ENCODE measurements around the gene POLR3E. TPM values are rescaled to one million over a fixed set of nuclear protein-coding genes. Genes with fewer than 3 reads are reported as not detected.
A peak's percentile ranks its signal among the peaks of the same experiment; 100 is the strongest.

POLR3E gene
- total RNA-seq, 1 experiment from 2014 or later: 70.8 TPM

DNA sequence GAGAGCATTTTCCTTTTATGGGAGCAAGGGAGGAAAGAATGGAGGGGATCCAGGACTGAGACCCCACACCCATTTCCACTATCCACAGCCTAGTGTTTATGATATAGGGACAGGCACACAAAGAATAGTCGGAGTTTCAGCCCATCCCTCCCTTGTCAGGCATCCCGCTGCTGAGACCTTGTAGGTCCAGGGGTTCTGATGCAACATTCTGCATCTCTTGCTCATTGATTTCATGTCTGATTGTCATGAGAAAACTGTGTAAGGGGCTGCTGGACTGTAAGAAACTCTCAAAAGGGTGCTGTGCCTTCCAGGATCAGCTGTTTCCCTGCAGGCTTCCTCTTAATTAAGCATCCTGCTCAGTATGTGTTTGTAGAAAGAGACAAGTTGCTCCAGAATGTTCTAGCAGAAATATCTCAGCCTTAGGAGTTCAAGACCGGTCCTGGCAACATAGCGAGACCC lies 5.3 kb upstream of the POLR3E start:
- no TSS peak for BruUV-seq (replicated peaks)
- Mint-ChIP-seq H3K9me3 (ENCODE audit: unreplicated experiment) (no peaks in the 10 kb centered on the region), H3K27me3 (ENCODE audit: insufficient read depth, unreplicated experiment) (no peaks in the 10 kb centered on the region), H3K36me3 (ENCODE audit: insufficient read depth, unreplicated experiment) (peaks cover 3% of the 10 kb centered on the region), H3K4me3 (ENCODE audit: unreplicated experiment) (no peak overlapping the region), H3K4me1 (ENCODE audit: low read depth, unreplicated experiment) (no peaks in the 10 kb centered on the region), H3K27ac (ENCODE audit: unreplicated experiment) (peak overlapping the region; percentile 50)
- no peaks in the 10 kb centered on the region for H3K36me3 ChIP-seq (ENCODE audit: control insufficient read depth, insufficient read depth, low read length)
- TF ChIP-seq, protein P1, sequence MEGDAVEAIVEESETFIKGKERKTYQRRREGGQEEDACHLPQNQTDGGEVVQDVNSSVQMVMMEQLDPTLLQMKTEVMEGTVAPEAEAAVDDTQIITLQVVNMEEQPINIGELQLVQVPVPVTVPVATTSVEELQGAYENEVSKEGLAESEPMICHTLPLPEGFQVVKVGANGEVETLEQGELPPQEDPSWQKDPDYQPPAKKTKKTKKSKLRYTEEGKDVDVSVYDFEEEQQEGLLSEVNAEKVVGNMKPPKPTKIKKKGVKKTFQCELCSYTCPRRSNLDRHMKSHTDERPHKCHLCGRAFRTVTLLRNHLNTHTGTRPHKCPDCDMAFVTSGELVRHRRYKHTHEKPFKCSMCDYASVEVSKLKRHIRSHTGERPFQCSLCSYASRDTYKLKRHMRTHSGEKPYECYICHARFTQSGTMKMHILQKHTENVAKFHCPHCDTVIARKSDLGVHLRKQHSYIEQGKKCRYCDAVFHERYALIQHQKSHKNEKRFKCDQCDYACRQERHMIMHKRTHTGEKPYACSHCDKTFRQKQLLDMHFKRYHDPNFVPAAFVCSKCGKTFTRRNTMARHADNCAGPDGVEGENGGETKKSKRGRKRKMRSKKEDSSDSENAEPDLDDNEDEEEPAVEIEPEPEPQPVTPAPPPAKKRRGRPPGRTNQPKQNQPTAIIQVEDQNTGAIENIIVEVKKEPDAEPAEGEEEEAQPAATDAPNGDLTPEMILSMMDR (IDR thresholded peaks at IDR 0.05; ENCODE audit: insufficient read depth in 1 of 2, low read depth in 1 of 2, low read length in 1 of 2, severe bottlenecking in 1 of 2, unreplicated experiment in 1 of 2): no peak
- H3K9me3 ChIP-seq: no peaks in the 10 kb centered on the region
- ChIA-PET POLR2A (no interaction called here), CTCF (no interaction called here)
- no peaks in the 10 kb centered on the region for H3K27me3 ChIP-seq (replicated peaks; ENCODE audit: control insufficient read depth, insufficient read depth, low read length)
- no peaks in the 10 kb centered on the region for H3K4me1 ChIP-seq
- H3K4me3 ChIP-seq (ENCODE audit: low read depth, low read length): no peak overlapping the region
- intact Hi-C loops (cut with micrococcal nuclease; ENCODE audit: unreplicated experiment): no loop called here
- DNase-seq: peak in 1 of 2 experiments; percentile 29

DNA sequence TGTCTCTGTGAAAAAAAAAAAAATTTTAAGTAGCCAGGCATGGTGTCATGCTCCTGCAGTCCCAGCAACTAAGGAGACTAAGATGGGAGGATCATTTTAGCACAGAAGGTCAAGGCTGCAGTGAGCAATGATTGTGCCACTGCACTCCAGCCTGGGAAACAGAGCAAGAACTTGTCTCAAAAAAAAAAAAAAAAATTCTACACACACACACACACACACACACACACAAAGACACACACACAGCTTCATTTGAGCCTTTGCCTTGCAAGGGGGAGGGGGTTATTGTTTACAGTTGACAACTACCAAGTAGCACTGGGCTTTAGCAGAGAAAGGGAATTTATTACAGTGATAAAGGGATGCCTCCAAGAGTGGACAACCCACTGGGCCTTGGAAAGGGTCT lies 4.9 kb upstream of the POLR3E start:
- intact Hi-C loops (cut with micrococcal nuclease; ENCODE audit: unreplicated experiment): no loop called here
- no peak for DNase-seq
- BruUV-seq (replicated peaks): no TSS peak
- H3K9me3 Mint-ChIP-seq (ENCODE audit: unreplicated experiment): no peaks in the 10 kb centered on the region
- Histone ChIP-seq H3K9me3 (no peaks in the 10 kb centered on the region), H3K4me3 (ENCODE audit: low read depth, low read length) (no peak overlapping the region), H3K4me1 (no peaks in the 10 kb centered on the region), H3K36me3 (ENCODE audit: control insufficient read depth, insufficient read depth, low read length) (no peaks in the 10 kb centered on the region), H3K27me3 (replicated peaks; ENCODE audit: control insufficient read depth, insufficient read depth, low read length) (no peaks in the 10 kb centered on the region)
- peaks cover 7% of the 10 kb centered on the region for H3K36me3 Mint-ChIP-seq (ENCODE audit: insufficient read depth, unreplicated experiment)
- H3K27me3 Mint-ChIP-seq (ENCODE audit: insufficient read depth, unreplicated experiment): no peaks in the 10 kb centered on the region
- ChIA-PET POLR2A (no interaction called here), CTCF (no interaction called here)
- TF ChIP-seq, protein P1 (IDR thresholded peaks at IDR 0.05; ENCODE audit: insufficient read depth in 1 of 2, low read depth in 1 of 2, low read length in 1 of 2, severe bottlenecking in 1 of 2, unreplicated experiment in 1 of 2): no peak
- no peak overlapping the region for H3K4me3 Mint-ChIP-seq (ENCODE audit: unreplicated experiment)
- no peaks in the 10 kb centered on the region for H3K4me1 Mint-ChIP-seq (ENCODE audit: low read depth, unreplicated experiment)
- H3K27ac Mint-ChIP-seq (ENCODE audit: unreplicated experiment): peak overlapping the region; percentile 50

- ChIA-PET CTCF (interaction anchor here (0.7 kb wide), 1 partner anchor 277 kb away, joined by 4 read pairs; no protein-coding TSS in a partner anchor), POLR2A (no interaction called here)
- Mint-ChIP-seq H3K4me3 (ENCODE audit: unreplicated experiment) (no peak overlapping the region), H3K27ac (ENCODE audit: unreplicated experiment) (no peak overlapping the region), H3K9me3 (ENCODE audit: unreplicated experiment) (no peaks in the 10 kb centered on the region), H3K4me1 (ENCODE audit: low read depth, unreplicated experiment) (no peaks in the 10 kb centered on the region), H3K36me3 (ENCODE audit: insufficient read depth, unreplicated experiment) (peaks cover 18% of the 10 kb centered on the region), H3K27me3 (ENCODE audit: insufficient read depth, unreplicated experiment) (no peaks in the 10 kb centered on the region)
- H3K27me3 ChIP-seq (replicated peaks; ENCODE audit: control insufficient read depth, insufficient read depth, low read length): no peaks in the 10 kb centered on the region
- H3K4me3 ChIP-seq (ENCODE audit: low read depth, low read length): no peak overlapping the region
- no peaks in the 10 kb centered on the region for H3K36me3 ChIP-seq (ENCODE audit: control insufficient read depth, insufficient read depth, low read length)
- TF ChIP-seq, protein P1 (IDR thresholded peaks at IDR 0.05; ENCODE audit: insufficient read depth in 1 of 2, low read depth in 1 of 2, low read length in 1 of 2, severe bottlenecking in 1 of 2, unreplicated experiment in 1 of 2): no peak
- intact Hi-C loops (cut with micrococcal nuclease; ENCODE audit: unreplicated experiment): no loop called here
- no TSS peak for BruUV-seq (replicated peaks)
- H3K4me1 ChIP-seq: peaks cover under 1% of the 10 kb centered on the region; the same call in 1 of the 2 replicates
- no peaks in the 10 kb centered on the region for H3K9me3 ChIP-seq
- no peak for DNase-seq
Measured at GRCh38 chr16:22293137-22294106, 3.8 kb upstream of the POLR3E start.
